GM12878 (cell line): ENCODE results near the gene TUT1. TPM values are rescaled to one million over a fixed set of nuclear protein-coding genes. Genes with fewer than 3 reads are reported as not detected.

Experiments used
- ATAC-seq: fragments of 200-7000 bp; cut with Tn5 transposase; 3 replicates; pipeline ENCODE4 v1.9.1; 2020; ENCODE audit warnings: mild to moderate bottlenecking, moderate library complexity
- BruUV-seq: library from RNA; stranded (reverse); fragments of 400-500 nt; replicated peaks from 2 replicates; lab custom pipeline; 2021; lab: Mats Ljungman, UMichigan
- CTCF ChIA-PET: fragments of 300-600 bp; sonication (Branson Sonifier 250); formaldehyde crosslinking; extraction: SDS; loops from one replicate; lab custom pipeline; 2021; ENCODE audit warnings: inconsistent platforms; lab: Yijun Ruan, JAX
- POLR2A ChIA-PET: fragments of 350-600 bp; formaldehyde crosslinking; extraction: SDS; loops from one replicate; lab custom pipeline; 2021; ENCODE audit warnings: inconsistent platforms; lab: Charles Lee
- RAD21 ChIA-PET: fragments of 300-600 bp; sonication (Branson Sonifier 250); formaldehyde crosslinking; loops from one replicate; lab custom pipeline; 2023; ENCODE audit warnings: antibody characterized with exemption; ENCODE audit not compliant: unreplicated experiment; lab: Charles Lee
- SMC1A ChIA-PET: fragments of 300-600 bp; sonication (Branson Sonifier 250); formaldehyde crosslinking; loops from one replicate; lab custom pipeline; 2023; ENCODE audit not compliant: unreplicated experiment, uncharacterized antibody; lab: Charles Lee
- DNase-seq: peaks from one replicate; pipeline ENCODE4 v3.0.0-alpha.2; 2011; ENCODE audit warnings: low read depth, low spot score
- FAIRE-seq: peaks from 3 replicates; lab custom pipeline; 2011; peaks lifted over from hg19 to GRCh38; lab: Jason Lieb, UNC
- H2AFZ ChIP-seq: 2 replicates; pipeline ENCODE4 v1.6.0; 2011; ENCODE audit warnings: low read depth, low read length, control low read depth; ENCODE audit not compliant: control insufficient read depth
- H3K27ac ChIP-seq: 2 replicates; pipeline ENCODE4 v1.5.1; 2011; ENCODE audit warnings: control low read depth; ENCODE audit not compliant: control insufficient read depth, insufficient read depth
- H3K27me3 ChIP-seq, 2 experiments: replicated peaks in 1 of 2; 2 replicates each; pipeline versions ENCODE4 v1.6.0 to v1.6.1; 2011; ENCODE audit warnings: low read length in 1 of 2; ENCODE audit not compliant: control insufficient read depth in 2 of 2, insufficient read depth in 2 of 2
- H3K36me3 ChIP-seq, 2 experiments: 2 replicates each; pipeline ENCODE4 v1.5.1; 2011; ENCODE audit warnings: low read length in 1 of 2; ENCODE audit not compliant: control insufficient read depth in 2 of 2, insufficient read depth in 2 of 2
- H3K4me1 ChIP-seq: 2 replicates; pipeline ENCODE4 v1.6.1; 2011; ENCODE audit warnings: mild to moderate bottlenecking, low read length, moderate library complexity, mixed read lengths; ENCODE audit not compliant: control insufficient read depth, insufficient read depth
- H3K4me2 ChIP-seq: 2 replicates; pipeline ENCODE4 v1.6.0; 2011; ENCODE audit warnings: control low read depth; ENCODE audit not compliant: control insufficient read depth, insufficient read depth
- H3K4me3 ChIP-seq: fragments of 200-600 bp; sonication (generic); 2 replicates; pipeline ENCODE4 v1.5.1; 2016
- H3K79me2 ChIP-seq: 2 replicates; pipeline ENCODE4 v1.6.0; 2011; ENCODE audit warnings: low read length; ENCODE audit not compliant: control insufficient read depth, insufficient read depth
- H3K9ac ChIP-seq: 2 replicates; pipeline ENCODE4 v1.8.0; 2011; ENCODE audit warnings: low read length, control low read depth, mixed read lengths; ENCODE audit not compliant: control insufficient read depth, insufficient read depth
- H3K9me3 ChIP-seq: replicated peaks from 3 replicates; pipeline ENCODE4 v1.5.1; 2011; ENCODE audit warnings: mild to moderate bottlenecking, low read length; ENCODE audit not compliant: control insufficient read depth, insufficient read depth
- H4K20me1 ChIP-seq: 2 replicates; pipeline ENCODE4 v1.6.0; 2011; ENCODE audit not compliant: control insufficient read depth, insufficient read depth
- BACH1 ChIP-seq: fragments of 450-650 bp; IDR thresholded peaks from 2 replicates; pipeline ENCODE4 v1.6.1; 2017; ENCODE audit warnings: mild to moderate bottlenecking, borderline replicate concordance
- BRCA1 ChIP-seq: IDR thresholded peaks from 2 replicates; pipeline ENCODE4 v1.6.1; 2011; ENCODE audit warnings: low read depth, low read length, improper control_type of control experiment
- CREB1 ChIP-seq: IDR thresholded peaks from 2 replicates; pipeline ENCODE4 v1.6.1; 2012; ENCODE audit warnings: low read depth, mild to moderate bottlenecking, inconsistent platforms
- HDAC2 ChIP-seq: fragments of 200-600 bp; sonication (generic); IDR thresholded peaks from 2 replicates; pipeline ENCODE4 v1.6.1; 2017
- JUND ChIP-seq: IDR thresholded peaks from 2 replicates; pipeline ENCODE4 v1.6.1; 2012; ENCODE audit warnings: low read depth, mild to moderate bottlenecking, low read length, improper control_type of control experiment, moderate library complexity
- SPI1 ChIP-seq: IDR thresholded peaks from 2 replicates; pipeline ENCODE4 v1.6.1; 2011; ENCODE audit warnings: low read depth, mild to moderate bottlenecking, low read length, moderate library complexity, borderline replicate concordance; ENCODE audit not compliant: insufficient read depth
- TCF3 ChIP-seq: IDR thresholded peaks from 2 replicates; pipeline ENCODE4 v1.6.1; 2012; ENCODE audit warnings: low read depth, mild to moderate bottlenecking, low read length, borderline replicate concordance; ENCODE audit not compliant: insufficient read depth
- WGBS: methylation state at CpG from one replicate; pipeline ENCODE4 v1.1.6; 2016; ENCODE audit warnings: low lambda C conversion rate; ENCODE audit not compliant: insufficient replicate concordance, insufficient coverage; ENCODE audit errors: missing lambda C conversion rate; 5-methylcytosine and 5-hydroxymethylcytosine counted together
- in situ Hi-C: fragments of 300-500 bp; cut with MboI; formaldehyde crosslinking; loops from 9 replicates; pipeline ENCODE4 v1.14.3; 2018; ENCODE audit warnings: mixed read lengths
- intact Hi-C: fragments of 100-400 bp; cut with micrococcal nuclease; formaldehyde crosslinking; loops from one replicate; pipeline ENCODE4 v1.14.2; 2022; ENCODE audit not compliant: unreplicated experiment
- polyA plus RNA-seq, 11 experiments: library from polyadenylated mRNA; depleted of rRNA in 4 of 11; unstranded in 6 of 11; stranded (reverse) in 5 of 11; fragments of >200 nt; fragmentation: Nextera tagmentation in 4 of 11; fragmentation: Illumina TruSeq in 1 of 11; extraction: Ambion mirVana in 4 of 11; extraction: Trizol in 1 of 11; gene quantifications; 1 replicate in 1 of 11; 2 replicates in 10 of 11; pipeline versions ENCODE4 v1.2.1 to v1.2.3, GENCODE V29; 2011 to 2016; ENCODE audit warnings: inconsistent platforms in 2 of 11, missing spikeins in 2 of 11, low read depth in 1 of 11
- total RNA-seq, 4 experiments: library from RNA; depleted of rRNA in 3 of 4; stranded (reverse); fragments of >200 nt in 3 of 4; fragmentation: Illumina TruSeq in 1 of 4; extraction: Trizol in 1 of 4; gene quantifications; 2 replicates each; pipeline versions ENCODE4 v1.2.1 to v1.2.3, GENCODE V29; 2013 to 2021
- TF ChIP-seq, protein P1 (sequence below): IDR thresholded peaks from 2 replicates; pipeline ENCODE4 v1.6.1; 2011; ENCODE audit warnings: mild to moderate bottlenecking, low read depth, low read length, moderate library complexity; ENCODE audit not compliant: insufficient replicate concordance
- TF ChIP-seq, protein P2 (sequence below): IDR thresholded peaks from 2 replicates; pipeline ENCODE4 v1.6.1; 2011; ENCODE audit warnings: low read depth, low read length, improper control_type of control experiment, borderline replicate concordance
- TF ChIP-seq, protein P3 (sequence below): fragments of 450-650 bp; IDR thresholded peaks from 2 replicates; pipeline ENCODE4 v1.6.1; 2016; ENCODE audit warnings: mild to moderate bottlenecking

Gene TUT1
- total and polyA plus RNA-seq, 10 of the 15 experiments (the other 5 are each of a cell fraction or from before 2014, with no cell fraction given) = 1.1 to 29.9 (median 16.2) TPM

DNA sequence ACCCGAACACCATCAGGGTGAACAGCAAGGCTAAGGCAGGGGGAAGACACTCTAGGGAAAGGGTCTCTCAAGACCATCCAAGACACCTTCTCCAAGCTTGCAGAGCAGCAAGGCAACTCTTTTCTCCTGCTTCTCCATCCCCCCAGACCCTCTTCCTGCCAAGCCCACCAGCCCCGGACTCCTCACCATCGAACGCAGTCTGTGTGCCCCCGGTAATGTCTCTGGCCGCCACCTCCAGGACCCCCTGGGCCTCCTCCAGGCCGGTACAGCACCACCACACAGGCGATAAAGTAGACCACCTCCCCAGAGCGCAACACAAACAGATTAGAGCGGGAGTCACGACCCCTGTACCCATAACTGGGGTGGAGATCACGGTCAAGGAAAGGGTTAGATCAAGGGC is 17.5 kb upstream of the TUT1 start (continued):
- TF ChIP-seq SPI1 (no peak), BRCA1 (no peak), HDAC2 (no peak), BACH1 (no peak), JUND (no peak), TCF3 (no peak)

DNA sequence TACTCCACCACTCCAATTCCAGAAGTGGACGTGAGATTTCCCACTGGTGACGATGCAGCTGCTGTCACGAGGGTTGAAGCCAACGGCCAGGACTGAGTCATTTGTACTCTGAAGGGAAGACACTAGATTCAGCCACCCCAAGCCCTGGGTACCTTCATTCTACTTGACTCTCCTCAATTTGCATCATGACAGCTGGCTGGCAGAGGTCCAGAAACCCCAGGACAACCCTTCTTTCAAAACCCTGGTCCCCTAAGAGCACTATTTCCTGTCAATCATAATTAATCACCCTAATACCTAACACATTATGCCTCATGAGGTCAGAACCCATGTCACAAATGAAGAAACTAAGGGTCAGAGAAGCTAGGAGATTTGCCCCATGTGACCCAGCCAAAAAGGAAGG is 16.4 kb upstream of the TUT1 start:
- H3K36me3 ChIP-seq = peaks cover 3 to 9% of the 10 kb centered on the region in 2 experiments; a peak in 3 of 4 replicates
- no peak for FAIRE-seq

More for the DNA sequence above, 16.4 kb upstream of the TUT1 start:
- ChIA-PET SMC1A (interaction anchor here (0.7 to 0.9 kb wide), 2 partner anchors 9 to 12 kb away, joined by 3 to 5 read pairs; no protein-coding TSS in a partner anchor), CTCF (interaction anchor here (4.9 kb wide), 1 partner anchor 16 kb away, joined by 41 read pairs; the partner anchor contains the start of gene TUT1), RAD21 (interaction anchor here (0.6 kb wide), 1 partner anchor 250 kb away, joined by 3 read pairs; no protein-coding TSS in a partner anchor), POLR2A (interaction anchor here (0.6 to 1.1 kb wide), 4 partner anchors 10 to 58 kb away, joined by 3 to 7 read pairs (median 4); partner anchors contain the start of genes C11orf98, CSKMT and TUT1)
- H3K4me3 ChIP-seq = no peak overlapping the region
- TF ChIP-seq, protein P1, sequence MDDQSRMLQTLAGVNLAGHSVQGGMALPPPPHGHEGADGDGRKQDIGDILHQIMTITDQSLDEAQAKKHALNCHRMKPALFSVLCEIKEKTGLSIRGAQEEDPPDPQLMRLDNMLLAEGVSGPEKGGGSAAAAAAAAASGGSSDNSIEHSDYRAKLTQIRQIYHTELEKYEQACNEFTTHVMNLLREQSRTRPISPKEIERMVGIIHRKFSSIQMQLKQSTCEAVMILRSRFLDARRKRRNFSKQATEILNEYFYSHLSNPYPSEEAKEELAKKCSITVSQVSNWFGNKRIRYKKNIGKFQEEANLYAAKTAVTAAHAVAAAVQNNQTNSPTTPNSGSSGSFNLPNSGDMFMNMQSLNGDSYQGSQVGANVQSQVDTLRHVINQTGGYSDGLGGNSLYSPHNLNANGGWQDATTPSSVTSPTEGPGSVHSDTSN = peak; percentile 46
- 0 out of 2 replicates have a peak, but pooled peaks have one; percentile 29 for TF ChIP-seq CREB1
- TF ChIP-seq, protein P2, sequence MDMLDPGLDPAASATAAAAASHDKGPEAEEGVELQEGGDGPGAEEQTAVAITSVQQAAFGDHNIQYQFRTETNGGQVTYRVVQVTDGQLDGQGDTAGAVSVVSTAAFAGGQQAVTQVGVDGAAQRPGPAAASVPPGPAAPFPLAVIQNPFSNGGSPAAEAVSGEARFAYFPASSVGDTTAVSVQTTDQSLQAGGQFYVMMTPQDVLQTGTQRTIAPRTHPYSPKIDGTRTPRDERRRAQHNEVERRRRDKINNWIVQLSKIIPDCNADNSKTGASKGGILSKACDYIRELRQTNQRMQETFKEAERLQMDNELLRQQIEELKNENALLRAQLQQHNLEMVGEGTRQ = no peak
- TF ChIP-seq, protein P3, sequence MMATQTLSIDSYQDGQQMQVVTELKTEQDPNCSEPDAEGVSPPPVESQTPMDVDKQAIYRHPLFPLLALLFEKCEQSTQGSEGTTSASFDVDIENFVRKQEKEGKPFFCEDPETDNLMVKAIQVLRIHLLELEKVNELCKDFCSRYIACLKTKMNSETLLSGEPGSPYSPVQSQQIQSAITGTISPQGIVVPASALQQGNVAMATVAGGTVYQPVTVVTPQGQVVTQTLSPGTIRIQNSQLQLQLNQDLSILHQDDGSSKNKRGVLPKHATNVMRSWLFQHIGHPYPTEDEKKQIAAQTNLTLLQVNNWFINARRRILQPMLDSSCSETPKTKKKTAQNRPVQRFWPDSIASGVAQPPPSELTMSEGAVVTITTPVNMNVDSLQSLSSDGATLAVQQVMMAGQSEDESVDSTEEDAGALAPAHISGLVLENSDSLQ = peak; percentile 93
- ATAC-seq = no peak
- H2AFZ ChIP-seq = no peak overlapping the region
- in situ Hi-C loops = no loop called here
- no peaks in the 10 kb centered on the region; the same call in 1 of the 2 replicates for H4K20me1 ChIP-seq
- no peaks in the 10 kb centered on the region for H3K9me3 ChIP-seq
- no peak overlapping the region for H3K27ac ChIP-seq
- H3K9ac ChIP-seq = no peak overlapping the region
- H3K4me1 ChIP-seq = peaks cover 14% of the 10 kb centered on the region
- WGBS = 48% methylated on average over 2 of the region's 4 CpGs
- intact Hi-C loops = no loop called here
- H3K79me2 ChIP-seq = peaks cover 16% of the 10 kb centered on the region
- no peak for DNase-seq
- BruUV-seq = no TSS peak
- H3K4me2 ChIP-seq = no peak overlapping the region
- H3K27me3 ChIP-seq = no peaks in the 10 kb centered on the region
